ENCODE measurements around the gene PLEKHG7.

PLEKHG7 gene

DNA sequence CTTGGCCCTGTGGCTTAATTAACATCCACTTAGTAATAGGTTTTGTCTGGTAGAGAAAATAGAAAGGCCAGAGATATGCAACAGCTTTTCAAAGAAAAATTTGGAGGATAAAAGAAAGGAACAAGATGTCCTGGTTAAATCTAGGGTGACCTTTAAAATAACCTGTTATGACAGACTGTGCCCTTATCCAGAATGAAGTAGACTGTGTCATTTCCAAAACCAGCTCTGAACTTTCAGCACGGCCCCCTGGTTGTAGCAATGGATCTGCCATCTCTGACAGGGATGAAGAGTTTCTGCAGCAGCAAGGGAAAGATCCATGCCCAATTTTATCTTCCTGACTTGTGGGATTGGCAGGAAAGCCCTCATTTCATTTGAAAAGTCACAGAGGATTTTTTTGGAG is 5.1 kb downstream of the PLEKHG7 start:
- DNase-seq: no peak

DNA sequence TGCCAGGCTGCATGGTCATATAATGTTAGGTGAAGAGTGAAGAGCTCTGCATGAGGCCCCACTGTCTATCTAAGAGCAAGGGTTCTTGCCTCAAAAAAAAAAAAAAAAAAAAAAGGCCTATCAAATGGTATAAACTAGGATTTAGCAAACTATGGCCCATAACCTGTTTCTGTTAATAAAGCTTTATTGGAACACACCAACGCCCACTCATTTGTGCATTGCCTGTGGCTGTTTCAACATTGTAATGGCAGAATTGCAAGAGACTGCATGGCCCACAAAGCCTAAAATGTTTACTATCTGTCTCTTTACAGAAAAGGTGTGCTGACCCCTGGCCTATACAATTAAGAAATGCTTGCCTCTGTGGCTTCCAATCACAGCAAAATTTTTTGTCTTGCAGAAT is 12.8 kb downstream of the PLEKHG7 start:
- DNase-seq: no peak

DNA sequence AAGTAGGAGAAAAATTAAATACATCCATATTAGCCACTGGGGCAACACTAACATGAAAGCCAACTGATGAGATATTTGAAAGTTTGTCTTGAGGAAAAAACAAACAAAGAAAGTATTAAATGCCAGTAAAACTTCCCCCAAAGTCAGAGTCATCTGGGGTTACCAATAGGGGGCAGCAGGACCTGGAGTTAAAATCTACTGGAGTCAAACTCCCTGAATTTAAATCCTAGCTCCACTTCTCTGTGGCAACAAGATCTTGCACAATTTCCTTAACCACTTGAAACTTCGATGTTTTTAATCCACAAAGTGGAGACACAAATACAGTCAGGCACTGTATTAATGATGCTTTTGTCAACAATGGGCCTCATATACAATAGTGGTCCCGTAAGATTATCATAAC is 14.4 kb downstream of the PLEKHG7 start:
- no peak for DNase-seq

DNA sequence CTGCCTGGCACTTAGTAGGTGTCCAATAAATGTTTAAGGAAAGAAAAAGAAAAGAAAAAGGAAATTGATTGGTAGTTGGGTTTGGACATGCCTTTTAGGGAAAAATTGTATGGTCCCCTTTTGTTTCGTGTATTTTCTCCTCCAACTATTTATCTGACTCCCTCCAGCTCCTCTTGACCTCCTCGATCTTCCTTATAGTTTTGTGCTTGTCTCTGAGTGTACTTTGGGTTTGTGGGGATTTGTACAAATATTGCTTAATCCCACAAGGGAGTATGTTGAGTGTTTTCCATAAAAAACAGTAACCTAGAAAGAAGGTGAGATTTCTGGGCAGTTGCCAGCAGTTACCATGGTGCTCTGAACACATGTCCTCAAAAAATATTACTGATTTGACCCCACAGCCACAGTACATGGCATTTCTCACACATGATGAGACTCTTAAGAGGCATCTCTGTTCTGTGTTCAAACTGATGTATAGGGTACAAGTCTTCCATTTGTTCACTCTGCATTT is 15.7 kb downstream of the PLEKHG7 start:
- no peak for DNase-seq

DNA sequence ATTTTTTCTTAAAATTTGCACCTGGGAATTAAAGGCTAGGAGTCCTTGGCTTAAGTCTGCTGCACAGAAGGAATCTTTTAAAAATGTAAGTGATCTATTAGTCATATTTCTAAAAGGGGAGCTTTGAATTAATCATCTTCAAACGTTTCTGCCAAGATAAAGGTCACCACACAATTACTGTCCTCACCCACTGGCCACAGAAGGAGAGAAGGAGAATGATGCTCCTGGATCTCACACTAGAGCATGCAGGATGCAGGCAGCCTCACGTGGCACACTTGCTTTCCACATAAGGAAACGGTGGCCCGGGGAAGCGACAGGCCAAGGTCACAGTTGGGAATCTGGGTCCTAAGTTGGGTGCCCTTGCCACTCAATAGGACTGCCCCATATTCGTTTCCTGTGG is 16.9 kb downstream of the PLEKHG7 start:
- DNase-seq: no peak

DNA sequence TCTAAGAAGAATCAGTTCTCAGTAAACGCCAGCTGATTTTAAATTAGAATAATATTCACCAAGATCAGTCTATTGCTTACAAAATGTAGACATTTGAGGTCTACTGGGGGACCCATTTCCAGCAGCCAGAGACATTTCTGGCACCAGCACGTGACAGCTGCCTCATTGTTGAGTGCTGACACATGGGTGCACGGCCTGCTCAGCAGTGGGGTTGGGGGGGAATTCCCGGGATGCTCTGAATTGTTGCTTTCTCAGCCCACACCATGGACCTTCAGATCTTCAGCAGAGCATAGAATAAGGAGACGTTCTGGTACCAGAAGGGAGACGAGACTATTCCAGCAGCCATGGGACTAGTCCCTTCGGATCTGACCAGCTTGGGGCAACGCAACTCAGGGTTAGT is 18.3 kb downstream of the PLEKHG7 start:
- DNase-seq: no peak

DNA sequence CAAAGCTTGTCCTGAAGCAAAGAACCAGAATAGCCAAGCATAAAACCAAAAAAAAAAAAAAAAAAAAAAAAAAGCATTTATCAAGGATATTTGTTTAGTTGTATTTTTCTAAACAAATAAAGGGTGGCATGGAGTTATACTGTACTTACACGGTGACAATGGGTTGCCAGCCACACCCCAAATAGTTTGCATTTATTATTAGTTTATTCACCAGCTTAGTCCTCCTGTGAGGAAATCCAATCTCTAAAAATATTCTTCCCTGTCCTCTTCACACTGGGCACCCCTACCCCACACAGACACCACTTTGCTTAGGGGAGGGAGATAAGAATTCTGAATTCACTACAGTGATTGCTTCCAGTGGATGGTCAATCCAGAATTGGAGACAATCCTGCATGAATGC is 18.9 kb downstream of the PLEKHG7 start:
- DNase-seq: no peak

DNA sequence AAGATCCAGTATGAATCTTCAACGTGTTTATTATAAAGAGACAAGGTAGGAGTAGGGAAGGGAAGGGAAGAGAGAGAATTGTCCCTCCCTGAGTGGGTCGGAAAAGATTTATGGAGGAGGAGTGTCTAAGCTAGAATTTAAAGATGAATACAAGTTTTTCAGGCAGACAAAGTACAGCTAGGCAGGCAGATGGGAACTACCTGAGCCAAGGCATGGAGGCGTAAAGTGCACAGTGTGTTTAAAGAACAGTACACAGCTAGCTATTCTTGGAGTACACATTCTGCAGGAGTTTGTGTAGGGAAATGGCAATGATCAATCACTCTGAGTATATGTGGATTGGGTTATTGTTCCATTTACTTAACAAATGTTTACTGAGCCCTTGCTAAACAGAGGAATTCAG is 20.1 kb downstream of the PLEKHG7 start:
- no peak for DNase-seq

DNA sequence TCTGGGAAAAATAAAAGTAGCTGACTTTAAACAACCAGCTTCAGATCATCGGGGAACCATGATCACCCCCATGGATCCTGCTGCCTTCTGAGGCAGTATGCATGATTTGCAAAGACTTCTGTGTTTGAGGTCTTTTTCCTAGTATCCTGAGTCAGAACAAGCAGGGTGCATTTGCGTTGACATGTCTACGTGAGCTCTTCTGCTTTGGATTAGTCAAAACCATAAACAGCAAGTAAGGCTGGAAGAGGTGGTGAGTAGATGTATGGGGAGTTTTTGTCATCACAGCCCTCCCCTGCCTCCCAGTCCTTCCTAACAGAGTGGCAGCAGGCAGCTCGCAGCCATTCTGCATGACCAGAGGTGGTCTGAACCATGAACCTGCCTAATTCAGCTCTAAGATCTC is 24.1 kb downstream of the PLEKHG7 start:
- DNase-seq: no peak

DNA sequence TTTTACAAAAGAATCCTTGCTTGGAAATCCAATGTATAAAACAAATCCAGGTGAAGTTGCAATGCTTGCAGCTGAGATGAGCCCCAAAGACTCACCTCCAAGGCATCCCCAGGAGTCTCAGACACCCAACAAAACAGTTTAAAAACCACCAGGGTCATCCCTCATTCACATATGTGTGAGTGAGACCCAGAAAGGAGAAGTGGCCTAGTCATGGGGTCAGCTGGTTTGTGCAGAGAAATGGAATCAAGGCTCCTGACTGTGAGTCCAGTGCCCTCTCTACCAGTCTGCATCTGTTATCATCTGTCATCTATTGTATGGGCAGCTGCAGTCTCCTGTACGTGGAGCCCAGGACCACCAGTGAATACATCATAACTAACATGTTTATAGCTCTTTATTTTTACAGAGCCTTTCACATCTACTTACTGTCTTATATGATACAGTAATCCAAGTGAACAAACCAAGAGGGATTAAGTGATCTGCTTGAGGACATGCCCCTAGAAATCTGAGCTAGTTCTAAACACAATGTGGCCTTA is 27.1 kb downstream of the PLEKHG7 start:
- DNase-seq: no peak

DNA sequence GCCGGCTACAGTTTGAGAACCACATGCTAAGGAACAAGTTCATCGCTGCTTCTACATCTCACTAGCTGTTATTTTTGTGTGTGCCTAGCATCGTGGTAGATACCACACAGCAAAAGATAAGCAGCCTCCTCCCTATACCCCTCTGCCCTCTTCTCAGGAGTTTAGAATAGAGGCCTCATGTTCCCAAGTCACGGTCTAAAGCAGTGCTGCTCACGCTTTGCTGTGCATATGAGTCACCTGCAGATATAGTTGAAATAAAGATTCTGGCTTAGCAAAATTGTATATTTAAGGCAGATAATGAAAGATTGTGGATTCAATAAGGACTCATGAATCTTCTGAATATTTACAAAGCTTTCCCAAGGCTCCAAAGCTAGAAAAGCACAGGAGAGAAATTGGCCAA is 28.0 kb downstream of the PLEKHG7 start:
- no peak for DNase-seq

DNA sequence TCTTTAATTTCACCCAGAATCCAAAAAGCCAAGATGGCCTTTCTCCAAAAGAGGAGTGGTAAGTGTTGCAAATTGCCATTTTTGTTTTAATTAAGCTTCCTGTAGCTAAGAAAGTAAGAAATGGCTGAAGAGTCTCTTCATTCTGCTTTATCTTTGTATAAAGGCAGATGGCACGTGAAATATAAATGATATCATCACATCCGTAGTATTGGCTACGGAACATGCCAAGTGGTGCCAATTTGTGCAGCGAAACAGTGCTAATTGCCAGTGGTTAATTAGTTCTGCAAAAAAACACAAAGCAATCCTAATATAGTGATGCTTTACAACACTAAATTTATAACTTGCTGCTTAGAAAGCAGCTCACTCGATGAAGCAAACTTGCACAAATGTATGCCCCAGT is 29.4 kb downstream of the PLEKHG7 start:
- DNase-seq: no peak

DNA sequence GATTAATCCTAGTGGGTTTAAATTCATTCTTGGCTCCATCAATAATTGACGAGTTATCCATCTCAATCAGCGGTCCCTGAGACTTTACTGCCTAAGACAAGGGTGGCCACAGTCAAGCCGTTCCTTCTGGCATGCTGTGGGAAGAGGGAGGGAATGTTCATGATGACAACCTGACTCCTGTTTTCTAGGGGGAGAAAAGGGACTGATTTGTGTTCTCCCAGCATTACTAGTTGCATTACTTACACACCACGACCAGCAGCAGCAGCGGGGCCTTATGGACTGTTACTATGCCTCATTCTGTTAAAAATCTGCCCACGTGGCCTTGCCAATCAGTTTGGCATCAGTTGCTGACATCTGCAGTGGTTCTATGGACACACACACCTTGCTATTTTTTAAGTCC is 29.9 kb downstream of the PLEKHG7 start:
- no peak for DNase-seq

DNA sequence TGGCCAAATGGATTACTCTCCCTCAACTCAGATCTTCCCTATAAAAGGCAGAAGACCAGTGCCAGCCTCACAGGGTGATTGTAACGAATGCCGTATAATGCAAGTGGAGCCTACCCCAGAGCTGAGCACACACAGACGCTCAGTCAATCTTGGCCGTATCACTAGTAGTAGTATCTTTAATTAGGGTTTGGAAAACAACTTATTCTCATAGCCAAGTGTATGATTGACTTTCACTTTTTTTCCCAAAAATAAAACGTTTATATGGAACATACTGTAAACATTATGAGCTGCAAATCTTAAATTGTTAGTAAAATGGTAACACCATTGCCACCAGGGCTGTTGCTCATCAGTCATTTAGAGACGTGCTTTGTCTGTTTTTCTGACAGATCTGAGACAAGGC is 30.4 kb downstream of the PLEKHG7 start:
- DNase-seq: no peak

DNA sequence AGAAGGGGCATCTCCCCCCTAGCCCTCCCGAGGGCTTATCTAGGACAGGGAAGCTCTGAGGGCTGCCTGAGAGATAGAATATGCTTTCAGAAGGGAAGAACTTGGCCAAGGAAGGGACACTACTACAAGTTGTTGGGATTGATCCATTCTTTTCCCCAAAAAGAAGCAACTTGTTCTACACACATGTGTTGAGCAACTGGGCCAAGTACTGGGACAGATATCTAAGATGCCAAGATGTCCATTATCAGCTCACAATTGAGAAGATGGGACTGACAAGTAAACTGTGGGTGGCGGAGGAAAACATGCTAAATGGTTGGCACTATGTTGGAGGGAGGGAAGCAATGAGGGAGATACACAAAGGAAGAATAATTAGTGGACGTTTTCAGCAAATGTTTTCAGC is 30.9 kb downstream of the PLEKHG7 start:
- no peak for DNase-seq

DNA sequence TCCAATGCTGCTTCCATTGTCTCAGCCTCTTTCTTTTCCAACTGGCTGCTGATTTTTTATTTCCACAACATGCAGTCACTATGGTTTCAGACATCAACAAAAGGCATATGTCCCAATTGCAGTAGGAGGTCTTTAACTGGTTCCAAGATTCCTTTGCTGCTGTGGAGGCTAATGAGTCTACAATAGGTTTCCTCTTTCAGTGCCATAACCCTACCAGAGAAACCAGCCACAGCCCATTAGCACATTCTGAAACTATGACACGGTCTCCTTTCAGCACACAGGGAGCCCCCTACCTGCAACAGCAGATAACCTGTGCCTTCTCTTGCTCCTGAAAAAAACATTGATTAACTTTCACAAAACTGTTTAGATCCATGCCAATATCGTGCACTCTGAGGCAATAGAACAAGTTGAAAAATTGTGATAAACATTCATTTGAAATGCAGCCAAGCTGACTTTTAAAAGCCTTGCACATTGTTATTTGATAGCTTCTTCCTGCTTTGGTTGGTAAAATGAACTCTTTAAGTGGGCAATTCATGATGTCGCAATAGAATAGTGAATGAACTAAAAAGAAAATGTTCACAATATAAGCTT is 32.4 kb downstream of the PLEKHG7 start:
- DNase-seq: no peak

DNA sequence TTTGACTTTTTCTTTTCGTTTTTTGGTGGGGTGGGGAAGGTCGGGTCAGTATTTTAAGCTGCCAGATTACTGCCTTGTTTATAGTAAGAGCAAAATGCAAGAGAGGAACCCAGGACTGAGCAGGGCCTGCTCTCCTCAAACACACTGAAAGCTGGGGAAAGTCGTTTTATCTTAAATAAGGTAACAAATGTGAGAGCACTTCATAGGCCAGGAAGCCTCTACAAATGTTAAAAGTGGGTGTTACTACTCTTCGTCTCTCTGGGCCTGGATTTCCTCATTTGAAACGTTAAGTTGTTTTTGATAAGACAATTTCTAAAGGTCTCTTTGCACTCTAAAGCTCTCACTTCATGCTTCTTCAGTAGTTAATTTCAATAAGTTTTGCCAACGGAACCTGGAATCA is 33.8 kb downstream of the PLEKHG7 start:
- no peak for DNase-seq

DNA sequence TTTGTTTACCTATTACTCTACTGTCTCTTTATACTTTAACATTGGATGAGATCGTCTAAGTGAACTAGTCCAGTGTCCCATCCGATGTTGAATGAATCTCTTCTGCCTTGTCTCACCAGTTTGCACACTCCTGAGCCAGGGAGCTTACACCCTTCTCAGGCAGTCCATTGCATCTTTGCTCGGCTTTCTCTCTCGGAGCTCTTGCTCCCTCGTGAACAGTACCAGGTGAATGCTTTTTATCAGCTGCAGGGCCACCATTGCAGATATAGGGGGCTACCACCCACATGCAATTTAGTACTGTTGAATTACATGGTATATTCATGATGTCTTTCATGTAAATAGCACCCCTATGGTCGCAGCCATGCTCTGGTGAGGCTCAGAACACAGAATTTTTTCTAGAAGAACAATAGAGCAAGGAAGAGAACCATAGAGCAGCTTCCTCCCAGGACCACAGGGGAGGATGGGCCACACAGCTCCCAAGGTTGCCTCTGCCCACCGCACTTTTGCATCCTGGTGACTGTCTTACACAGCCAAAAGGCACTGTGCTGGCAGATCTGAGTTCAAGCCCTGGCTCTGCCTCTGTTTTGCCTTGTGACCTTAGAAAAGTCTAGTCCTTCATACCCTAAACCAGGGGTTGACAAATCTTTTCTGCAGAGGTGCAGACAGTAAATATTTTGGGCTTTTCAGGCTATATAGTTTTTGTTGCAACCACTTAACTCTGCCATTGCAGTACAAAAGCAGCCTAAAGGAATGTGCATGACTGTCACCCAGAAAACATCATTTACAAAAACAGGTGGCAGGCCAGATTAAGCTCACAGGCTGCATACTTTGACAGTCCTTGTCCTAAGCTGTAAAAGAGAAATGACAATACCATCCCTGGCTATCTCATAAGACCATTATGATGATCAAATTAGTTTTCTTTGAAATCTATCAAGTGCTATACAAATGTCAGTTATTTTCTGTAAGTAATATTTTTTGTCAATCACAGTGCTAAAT is 35.4 kb downstream of the PLEKHG7 start:
- DNase-seq: no peak

DNA sequence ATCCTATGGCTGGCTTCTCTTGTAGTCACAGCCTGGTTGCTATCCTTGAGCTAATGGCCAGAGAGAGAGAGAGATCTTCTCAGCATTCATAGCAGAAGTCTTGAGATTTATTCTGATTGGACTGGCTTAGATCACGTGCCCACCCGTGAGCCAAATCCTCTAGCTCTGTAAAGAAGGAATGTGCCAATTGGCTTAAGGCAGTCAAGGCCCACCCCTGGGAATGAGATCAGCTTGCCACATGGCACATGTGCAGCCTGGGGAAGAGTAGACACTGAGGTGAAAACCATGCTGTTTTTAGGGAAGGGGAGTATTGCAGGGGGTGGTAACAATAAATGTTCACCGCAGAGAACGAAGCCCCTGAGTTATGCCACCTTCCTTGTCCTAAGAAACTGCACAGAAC is 36.3 kb downstream of the PLEKHG7 start:
- DNase-seq: no peak

DNA sequence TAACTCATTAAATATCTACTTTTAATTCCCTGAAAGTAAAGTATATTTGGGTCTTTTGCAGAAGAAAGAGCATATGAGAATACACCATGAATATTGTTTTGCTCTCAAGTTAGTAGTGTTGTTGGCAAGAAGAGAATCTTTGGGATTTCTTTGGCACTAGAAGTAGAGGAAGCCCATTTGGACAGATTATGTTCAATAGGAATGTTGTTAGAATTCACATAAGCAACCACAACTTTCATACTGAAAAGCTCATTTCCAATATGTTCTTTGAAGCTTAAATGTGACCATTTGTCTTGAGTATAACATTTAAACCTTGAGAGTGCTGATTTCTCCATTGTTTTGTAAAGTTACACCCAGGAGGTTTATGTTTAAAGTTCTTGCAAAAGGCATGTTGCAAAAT is 37.6 kb downstream of the PLEKHG7 start:
- no peak for DNase-seq

DNA sequence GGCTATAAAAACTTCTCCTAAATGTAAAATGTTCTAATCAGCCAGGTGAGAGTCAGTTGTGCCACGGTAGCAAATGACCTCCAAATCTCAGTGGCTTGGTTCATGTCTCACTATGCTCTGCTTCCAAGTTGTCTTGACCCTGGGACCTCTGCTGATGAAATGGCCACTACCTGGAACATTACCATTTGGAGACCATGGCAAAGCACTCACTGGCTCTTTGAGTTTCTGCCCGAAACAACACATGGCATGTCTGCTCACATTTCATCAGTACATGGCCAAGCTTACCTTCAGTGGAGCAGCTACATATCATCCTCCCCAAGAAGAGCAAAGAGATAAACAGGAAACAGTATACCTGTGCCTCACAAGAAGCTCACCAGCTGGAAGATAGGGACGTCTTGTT is 40.2 kb downstream of the PLEKHG7 start:
- DNase-seq: no peak

DNA sequence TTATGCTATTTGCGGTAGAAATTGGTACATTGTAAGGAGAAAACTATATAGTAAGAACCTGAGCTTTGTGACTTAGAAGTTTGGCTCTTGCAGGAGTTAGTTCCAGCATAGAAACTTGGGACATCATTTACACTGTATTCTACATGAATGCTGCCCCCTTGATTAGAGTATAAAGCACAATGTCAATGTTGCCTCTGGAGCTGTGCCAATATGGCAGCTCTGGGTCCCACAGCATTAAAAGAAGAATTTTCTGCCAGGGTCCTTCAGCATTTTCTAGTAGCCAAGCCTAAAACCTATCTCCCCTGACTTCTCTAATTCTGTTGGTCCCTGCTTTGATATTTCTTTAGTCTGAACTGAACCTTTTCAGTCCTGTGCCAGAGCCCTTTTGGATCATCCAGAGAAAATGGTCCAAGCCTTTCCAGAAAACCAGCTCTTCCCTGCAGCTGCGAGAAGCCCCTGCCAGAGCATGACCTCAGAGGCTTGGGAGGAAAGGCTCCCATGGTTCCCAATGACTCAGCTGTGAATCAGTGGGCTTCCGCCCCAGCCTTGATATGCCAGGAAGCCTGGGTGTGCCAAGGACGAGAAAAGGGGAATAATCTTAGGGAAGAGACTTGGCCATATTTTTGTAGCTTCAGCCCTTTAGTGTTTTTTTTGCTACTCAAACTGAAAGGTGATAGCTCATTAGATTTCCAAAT is 43.2 kb downstream of the PLEKHG7 start:
- no peak for DNase-seq

DNA sequence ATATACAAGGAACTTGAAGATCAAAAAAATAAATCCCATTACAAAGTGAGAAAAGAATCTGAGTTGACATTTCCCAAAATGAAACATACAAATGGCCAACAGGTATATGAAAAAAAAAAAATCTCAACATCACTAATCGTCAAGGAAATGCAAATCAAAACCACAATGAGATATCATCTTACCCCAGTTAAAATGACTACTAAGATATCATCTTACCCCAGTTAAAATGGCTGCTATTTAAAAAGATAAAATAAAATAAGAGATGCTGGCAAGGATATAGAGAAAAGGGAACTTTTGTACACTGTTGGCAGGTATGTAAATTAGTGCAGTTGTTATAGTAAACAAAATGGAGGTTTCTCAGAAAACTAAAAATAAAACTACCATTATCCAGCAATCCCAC is 44.4 kb downstream of the PLEKHG7 start:
- DNase-seq: no peak

All from right kidney (tissue), 1 donor.